Measurements from ENCODE around the gene NES. TPM values are rescaled to one million over a fixed set of nuclear protein-coding genes. Genes with fewer than 3 reads are reported as not detected.
"Not testable (repeated sequence)": the region's sequence is repeated elsewhere in the genome, so short reads cannot be mapped to it uniquely, and the experiment has no call there.

Gene NES
- total RNA-seq, 1 experiment from 2014 or later = 0.03 TPM

DNA sequence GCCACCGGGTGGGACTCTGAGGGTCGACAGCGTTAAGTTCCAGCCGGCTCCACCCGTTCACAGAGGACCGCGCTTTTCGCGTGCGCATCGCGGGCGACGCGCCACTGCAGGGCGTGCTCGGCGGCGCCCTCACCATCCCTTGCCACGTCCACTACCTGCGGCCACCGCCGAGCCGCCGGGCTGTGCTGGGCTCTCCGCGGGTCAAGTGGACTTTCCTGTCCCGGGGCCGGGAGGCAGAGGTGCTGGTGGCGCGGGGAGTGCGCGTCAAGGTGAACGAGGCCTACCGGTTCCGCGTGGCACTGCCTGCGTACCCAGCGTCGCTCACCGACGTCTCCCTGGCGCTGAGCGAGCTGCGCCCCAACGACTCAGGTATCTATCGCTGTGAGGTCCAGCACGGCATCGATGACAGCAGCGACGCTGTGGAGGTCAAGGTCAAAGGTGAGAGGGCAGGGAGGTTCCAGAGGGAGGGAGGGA, 30.4 kb downstream of the NES start:
- H3K36me3 ChIP-seq = no peaks in the 10 kb centered on the region
- H3K9me3 ChIP-seq = no peaks in the 10 kb centered on the region
- DNase-seq = no peak
- no peak overlapping the region for H3K4me3 ChIP-seq
- peaks cover 16% of the 10 kb centered on the region for H3K27me3 ChIP-seq

DNA sequence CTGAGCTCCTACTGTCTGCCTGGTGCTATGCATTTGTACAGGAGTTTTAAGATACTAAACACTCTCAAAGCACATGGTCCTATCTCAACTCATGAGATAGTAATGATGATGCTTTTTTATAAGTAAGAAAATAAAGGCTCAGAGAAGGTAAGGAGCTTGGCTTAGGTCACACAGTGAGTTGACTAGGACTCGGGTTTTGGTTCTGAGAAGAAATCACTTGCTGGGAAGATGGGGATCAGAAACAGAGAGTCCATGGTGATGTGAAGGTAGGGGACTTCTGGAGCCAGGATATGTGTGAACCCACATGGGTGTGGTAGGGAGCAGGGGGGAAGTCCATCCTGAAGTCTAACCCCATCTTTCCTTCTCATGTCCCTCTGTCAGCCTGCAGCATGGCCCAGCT, 31.5 kb downstream of the NES start:
- H3K27me3 ChIP-seq = peaks cover 20% of the 10 kb centered on the region
- no peak for DNase-seq
- no peak overlapping the region for H3K4me3 ChIP-seq
- H3K36me3 ChIP-seq = no peaks in the 10 kb centered on the region
- no peaks in the 10 kb centered on the region for H3K9me3 ChIP-seq

DNA sequence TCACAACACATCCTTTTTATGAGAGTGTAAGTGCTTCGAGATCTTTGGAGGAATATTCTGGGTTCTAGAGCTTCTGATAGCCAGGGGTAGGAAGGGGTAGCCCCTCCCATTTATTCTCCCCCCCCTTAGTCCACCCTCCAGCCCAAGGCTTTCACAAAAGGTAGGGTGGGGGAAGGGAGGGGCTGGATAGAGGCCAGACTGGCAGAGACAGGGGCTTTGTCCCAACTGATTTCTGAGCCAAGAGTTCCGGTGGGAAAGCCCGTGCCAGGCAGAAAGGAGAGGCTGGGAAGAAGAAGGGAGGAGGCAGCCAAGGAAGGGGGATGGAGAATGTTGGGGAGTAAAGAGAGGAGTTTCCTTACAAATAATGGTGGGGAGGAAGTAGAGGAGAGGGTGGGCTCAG, 32.2 kb downstream of the NES start:
- no peaks in the 10 kb centered on the region for H3K36me3 ChIP-seq
- no peaks in the 10 kb centered on the region for H3K9me3 ChIP-seq
- peaks cover 23% of the 10 kb centered on the region for H3K27me3 ChIP-seq
- no peak overlapping the region for H3K4me3 ChIP-seq
- no peak for DNase-seq

DNA sequence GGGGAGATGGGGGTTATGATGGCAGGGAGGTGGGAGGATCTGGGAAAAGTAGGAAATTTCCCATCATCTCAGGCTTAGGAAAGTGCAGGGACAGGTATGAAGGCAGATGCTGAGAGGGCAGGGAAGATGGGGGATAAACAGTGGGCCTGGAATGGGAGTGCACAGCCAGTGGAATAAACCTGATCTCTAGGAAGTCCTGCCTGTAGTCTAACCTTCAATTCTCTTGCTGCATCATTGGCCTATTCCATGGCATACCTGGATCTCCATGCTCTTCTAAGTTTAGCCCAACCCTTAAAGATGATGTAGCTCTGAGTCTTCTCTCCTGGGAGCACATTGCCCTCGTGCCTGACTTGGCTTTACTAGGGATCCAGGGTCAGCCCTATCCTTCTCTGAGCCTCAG, 32.6 kb downstream of the NES start:
- Histone ChIP-seq H3K9me3 (no peaks in the 10 kb centered on the region), H3K4me3 (no peak overlapping the region), H3K36me3 (no peaks in the 10 kb centered on the region), H3K27me3 (peaks cover 25% of the 10 kb centered on the region)
- no peak for DNase-seq

DNA sequence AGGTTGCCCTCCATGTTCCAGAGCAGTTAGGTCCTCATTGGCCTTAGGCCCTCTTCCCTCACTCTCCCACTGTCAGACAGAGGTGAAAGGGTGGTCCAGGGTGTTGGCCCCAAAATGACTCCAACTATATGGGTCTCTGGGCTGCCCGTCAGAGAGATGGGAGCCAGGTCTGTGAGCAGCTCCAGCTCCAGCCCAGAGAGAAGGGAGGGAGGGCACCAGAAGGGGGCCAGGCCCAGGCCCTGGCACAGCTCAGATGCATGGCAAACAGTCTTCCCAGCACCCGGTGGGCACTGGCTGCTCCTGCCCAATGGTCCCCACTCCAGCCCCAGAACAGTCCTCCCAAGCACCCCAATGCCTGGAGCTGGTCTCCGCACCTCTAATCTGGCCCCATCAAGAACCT, 33.1 kb downstream of the NES start:
- Histone ChIP-seq H3K4me3 (no peak overlapping the region), H3K9me3 (no peaks in the 10 kb centered on the region), H3K36me3 (no peaks in the 10 kb centered on the region), H3K27me3 (peaks cover 30% of the 10 kb centered on the region)
- DNase-seq = no peak

DNA sequence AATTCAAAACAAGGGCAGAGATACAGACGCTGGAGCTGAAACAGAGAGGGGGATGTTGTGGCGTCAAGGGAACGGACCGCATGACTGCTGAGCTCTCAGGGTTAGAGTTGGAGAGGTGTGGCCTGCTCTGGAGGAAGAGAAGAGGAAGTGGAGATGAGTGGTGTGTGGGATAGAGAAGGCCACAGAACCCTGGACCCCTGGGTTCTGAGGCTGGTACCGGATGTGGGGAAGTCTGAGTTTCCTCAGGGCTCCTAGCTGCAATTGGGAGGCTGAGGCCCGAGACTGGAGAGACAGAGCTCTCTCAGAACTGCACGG, 33.5 kb downstream of the NES start:
- Histone ChIP-seq H3K27me3 (peaks cover 31% of the 10 kb centered on the region), H3K9me3 (no peaks in the 10 kb centered on the region), H3K4me3 (no peak overlapping the region)

DNA sequence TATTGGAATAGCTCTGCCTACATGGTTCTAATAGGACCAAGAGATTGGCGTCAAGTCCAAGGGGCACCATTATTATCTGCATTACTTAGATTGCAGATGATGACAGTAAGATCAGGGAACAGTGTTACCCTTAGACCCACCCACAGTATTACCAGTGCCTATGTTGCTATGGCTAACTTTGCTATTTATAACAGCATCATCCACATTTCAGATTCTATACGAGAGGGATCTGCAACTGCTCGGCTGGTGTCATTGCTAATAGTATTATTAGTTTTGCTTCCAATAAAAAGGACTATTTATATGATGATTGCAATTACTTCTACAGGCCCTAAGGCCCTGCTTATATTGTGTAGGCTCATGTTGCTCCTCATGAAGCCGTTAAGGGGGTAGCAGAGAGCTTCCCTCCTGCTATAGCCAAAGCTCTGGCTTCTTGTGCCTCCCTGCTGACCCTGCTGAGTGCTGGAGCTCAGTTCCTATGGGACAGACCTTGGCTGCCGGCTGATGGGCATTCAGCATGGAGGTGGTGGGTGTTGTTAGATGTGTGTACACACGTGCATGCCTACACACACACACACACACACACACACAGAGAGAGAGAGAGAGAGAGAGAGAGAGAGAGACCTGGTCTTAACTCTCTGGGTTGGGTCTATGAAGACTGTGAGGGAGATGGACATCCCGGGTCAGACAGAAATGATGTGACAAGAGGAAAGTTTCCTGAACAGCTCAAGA, 34.0 kb downstream of the NES start:
- no peak for DNase-seq
- peaks cover 31% of the 10 kb centered on the region for H3K27me3 ChIP-seq
- no peaks in the 10 kb centered on the region for H3K9me3 ChIP-seq
- no peaks in the 10 kb centered on the region for H3K36me3 ChIP-seq
- no peak overlapping the region for H3K4me3 ChIP-seq

More for the DNA sequence above, 33.5 kb downstream of the NES start:
- no peaks in the 10 kb centered on the region for H3K36me3 ChIP-seq
- no peak for DNase-seq

DNA sequence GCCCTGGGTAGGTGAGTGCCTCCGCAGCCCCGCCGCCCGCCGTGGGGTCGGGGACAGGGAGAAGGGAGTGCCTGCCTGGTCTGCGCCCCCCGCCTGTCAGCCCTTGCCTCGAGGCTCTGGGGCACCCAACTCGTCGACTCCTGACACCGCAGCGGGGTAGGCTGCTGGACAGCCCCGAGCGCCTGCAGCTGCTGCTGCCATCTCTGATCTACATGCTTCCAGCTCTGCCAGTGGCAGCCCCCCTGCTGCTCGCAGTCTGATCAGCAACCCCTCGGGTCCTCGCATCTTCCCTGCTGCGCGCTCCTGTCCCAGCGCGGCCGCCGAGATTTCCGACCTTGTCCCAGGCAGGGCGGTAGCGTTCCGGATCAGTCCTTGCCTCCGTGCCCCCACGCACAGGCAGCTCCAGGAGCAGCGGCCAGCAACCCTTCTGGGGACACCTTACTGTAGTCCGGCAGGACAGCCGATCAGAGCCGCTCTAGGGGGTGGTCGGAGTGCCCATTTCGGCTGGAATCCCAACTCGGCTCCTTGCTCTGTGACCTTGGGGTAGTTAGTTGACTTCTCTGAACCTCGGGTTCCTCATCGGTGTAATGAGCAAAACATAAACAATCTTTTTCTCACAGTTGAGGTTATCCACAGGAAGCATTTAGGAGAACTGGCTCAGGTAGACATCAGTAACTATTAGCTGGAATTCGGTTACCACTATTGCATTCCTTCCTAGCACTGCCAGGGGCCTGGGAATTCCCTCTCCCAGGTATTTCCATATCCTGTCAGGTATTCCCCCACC, 34.8 kb downstream of the NES start:
- no peaks in the 10 kb centered on the region for H3K9me3 ChIP-seq
- no peaks in the 10 kb centered on the region for H3K36me3 ChIP-seq
- no peak for DNase-seq
- H3K27me3 ChIP-seq = peaks cover 36% of the 10 kb centered on the region
- no peak overlapping the region for H3K4me3 ChIP-seq

DNA sequence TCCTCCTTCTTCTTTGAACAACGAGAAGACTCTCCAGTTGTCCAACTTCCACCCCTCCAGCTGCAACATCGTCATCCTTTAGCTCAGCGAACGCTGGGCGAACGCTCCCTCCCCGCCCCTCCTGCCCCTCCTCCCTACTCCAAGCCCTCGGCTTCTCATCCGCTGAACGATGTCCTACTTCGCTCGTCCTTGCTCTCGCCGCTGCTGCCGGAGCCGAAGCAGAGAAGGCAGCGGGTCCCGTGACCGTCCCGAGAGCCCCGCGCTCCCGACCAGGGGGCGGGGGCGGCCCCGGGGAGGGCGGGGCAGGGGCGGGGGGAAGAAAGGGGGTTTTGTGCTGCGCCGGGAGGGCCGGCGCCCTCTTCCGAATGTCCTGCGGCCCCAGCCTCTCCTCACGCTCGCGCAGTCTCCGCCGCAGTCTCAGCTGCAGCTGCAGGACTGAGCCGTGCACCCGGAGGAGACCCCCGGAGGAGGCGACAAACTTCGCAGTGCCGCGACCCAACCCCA, 35.4 kb downstream of the NES start, which contains the start of gene BCAN:
TSS of gene BCAN (plus strand) at position 357 of the 504 bp plus-strand sequence. CDS start 3,938 bp downstream, outside the sequence.
- Histone ChIP-seq H3K9me3 (no peaks in the 10 kb centered on the region), H3K36me3 (no peaks in the 10 kb centered on the region), H3K27me3 (peaks cover 38% of the 10 kb centered on the region), H3K4me3 (no peak within 1 kb of the TSS)
- peak; percentile 20 for DNase-seq

DNA sequence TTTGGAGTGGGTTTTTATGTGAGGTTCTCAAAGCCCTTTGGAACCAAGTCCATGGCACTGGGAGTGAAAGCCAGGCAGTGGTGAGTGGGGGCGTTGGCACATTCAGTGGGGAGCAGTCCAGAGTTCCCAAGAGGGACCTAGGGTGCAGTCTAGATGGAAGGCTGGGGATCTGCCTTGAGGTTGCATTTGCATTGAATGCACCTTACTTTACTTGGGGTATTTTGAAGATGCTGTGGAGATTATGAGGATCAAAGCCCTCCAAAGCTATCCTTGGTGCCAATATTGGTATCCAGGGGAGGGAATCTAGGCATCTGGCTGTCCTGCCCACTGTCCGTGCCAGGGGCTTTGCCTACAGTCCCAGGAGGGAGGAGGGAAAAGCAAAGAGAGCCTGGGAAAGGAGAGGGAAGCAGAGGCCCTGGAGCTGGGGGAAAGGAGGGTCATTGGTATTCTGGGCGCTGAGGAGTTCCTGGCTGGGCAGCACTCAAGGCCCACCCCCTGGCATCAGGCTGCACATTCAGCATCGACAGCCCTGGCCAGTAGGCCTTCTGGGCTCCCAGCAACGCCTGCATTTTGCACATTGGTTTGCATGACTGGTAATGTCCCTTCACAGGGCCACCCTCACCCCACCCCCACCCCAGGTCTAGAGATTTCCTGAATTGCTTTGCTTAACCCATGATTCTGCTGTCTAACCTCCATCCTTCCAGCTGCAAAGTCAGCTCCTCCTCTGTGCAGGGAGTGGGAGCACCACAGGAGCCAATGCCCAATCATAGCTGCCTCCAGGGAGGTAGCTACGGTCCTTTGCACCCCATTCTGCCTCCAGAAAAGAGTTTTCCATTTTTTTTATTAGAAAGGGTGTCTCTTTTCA, 36.1 kb downstream of the NES start:
- Histone ChIP-seq H3K4me3 (no peak overlapping the region), H3K27me3 (peaks cover 42% of the 10 kb centered on the region), H3K36me3 (no peaks in the 10 kb centered on the region), H3K9me3 (no peaks in the 10 kb centered on the region)
- no peak for DNase-seq

DNA sequence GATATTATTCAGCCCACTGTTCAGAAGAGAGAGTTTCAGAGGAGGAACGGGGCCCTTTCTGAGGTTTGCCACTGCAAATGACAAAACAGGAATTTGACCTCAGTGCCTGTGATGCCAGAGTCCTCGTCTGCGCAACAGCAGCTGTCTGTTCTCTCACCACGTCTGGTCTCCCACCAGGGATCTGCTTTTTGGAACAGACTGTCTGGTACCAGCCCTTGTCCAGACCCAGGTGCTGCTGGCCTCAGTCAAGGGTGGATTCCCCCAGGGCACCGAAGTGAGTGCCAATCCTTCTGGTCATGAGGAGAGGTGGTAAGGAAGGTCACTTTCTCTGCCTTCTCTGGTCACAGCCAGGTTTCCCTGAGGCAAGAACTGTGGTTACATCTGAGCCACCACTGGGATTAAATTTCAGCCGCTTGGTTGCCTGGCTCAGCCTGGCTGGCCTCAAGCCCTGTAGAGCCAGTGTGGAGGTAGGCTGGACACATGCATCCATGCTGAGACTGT, 37.6 kb downstream of the NES start:
- H3K4me3 ChIP-seq = no peak overlapping the region
- H3K27me3 ChIP-seq = peaks cover 43% of the 10 kb centered on the region
- H3K9me3 ChIP-seq = no peaks in the 10 kb centered on the region
- H3K36me3 ChIP-seq = no peaks in the 10 kb centered on the region
- peak; percentile 14 for DNase-seq

DNA sequence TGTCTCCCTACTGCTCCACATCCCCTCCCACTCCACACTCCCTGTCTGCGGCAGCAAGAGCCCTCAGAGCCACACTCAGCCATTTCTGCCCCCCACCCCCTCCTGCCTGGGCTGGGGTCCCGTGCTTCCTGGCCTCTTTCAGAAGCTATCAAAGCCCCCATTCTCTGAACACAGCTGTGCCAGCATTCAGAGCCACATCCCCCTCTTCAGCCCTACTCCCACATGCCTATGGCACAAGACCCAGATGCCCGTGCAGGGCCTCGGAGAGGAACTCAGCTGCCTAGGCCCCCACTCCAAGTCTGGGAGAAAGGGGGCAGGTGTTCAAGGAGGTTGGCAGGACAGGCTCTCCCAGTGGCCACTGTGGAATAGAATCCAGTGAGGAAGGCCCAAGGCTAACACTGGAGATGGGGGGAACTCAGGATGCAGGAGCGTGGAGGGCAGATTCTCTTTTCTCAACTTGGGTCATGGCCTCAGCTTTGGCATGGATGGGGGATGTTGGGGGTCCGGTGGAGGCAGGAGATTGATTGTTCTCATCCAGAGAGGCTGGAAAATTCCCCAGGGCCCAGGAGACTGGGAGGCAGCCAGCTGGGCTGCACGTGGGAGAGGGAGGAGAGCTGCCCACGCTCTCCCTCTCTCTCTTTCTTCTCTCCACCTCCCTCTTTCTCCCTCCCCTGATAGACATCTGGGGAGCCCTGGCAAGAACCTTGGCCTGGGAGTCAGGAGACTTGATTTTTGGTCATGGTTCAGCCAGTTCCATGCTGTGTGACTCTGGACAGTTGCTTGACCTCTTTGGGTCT, 38.8 kb downstream of the NES start:
- Histone ChIP-seq H3K4me3 (no peak overlapping the region), H3K36me3 (no peaks in the 10 kb centered on the region), H3K9me3 (no peaks in the 10 kb centered on the region), H3K27me3 (peaks cover 50% of the 10 kb centered on the region)
- DNase-seq = no peak

DNA sequence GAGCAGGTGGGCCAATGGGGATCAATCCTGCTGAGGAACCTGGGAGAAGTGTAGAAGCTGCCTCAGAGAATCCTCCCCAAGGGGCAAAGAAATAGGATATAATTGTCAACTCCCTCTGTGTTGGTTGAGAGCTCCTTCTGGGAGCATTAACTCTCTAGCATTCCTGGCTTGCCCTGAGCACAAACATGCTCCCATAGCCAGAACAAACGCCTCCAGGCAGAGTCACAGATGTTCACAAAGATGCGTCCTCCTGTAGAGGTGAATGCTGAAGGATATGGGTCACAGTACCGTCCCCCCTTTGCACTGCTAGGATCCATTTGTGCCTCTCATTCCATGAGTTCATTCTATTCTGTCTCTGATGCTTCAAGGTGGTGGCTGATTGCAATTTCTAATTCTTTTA, 44.9 kb downstream of the NES start:
- no peak overlapping the region for H3K4me3 ChIP-seq
- H3K27me3 ChIP-seq = peaks cover 41% of the 10 kb centered on the region
- H3K36me3 ChIP-seq = no peaks in the 10 kb centered on the region
- H3K9me3 ChIP-seq = no peaks in the 10 kb centered on the region
- DNase-seq = no peak

DNA sequence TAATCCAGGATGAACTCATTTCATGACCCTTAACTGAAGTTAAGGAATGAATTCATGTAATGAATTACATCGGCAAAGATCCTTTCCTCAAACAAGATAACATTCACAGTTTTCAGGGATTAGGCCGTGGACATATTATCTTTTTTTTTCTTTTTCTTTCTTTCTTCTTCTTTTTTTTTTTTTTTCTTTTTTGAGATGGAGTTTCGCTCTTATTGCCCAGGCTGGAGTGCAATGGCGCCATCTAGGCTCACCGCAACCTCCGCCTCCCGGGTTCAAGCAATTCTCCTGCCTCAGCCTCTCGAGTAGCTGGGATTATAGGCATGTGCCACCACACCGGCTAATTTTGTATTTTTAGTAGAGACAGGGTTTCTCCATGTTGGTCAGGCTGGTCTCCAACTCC, 46.1 kb downstream of the NES start:
- not testable (repeated sequence) for H3K36me3 ChIP-seq, H3K9me3 ChIP-seq, DNase-seq, H3K4me3 ChIP-seq
- H3K27me3 ChIP-seq = peaks cover 39% of the 10 kb centered on the region

DNA sequence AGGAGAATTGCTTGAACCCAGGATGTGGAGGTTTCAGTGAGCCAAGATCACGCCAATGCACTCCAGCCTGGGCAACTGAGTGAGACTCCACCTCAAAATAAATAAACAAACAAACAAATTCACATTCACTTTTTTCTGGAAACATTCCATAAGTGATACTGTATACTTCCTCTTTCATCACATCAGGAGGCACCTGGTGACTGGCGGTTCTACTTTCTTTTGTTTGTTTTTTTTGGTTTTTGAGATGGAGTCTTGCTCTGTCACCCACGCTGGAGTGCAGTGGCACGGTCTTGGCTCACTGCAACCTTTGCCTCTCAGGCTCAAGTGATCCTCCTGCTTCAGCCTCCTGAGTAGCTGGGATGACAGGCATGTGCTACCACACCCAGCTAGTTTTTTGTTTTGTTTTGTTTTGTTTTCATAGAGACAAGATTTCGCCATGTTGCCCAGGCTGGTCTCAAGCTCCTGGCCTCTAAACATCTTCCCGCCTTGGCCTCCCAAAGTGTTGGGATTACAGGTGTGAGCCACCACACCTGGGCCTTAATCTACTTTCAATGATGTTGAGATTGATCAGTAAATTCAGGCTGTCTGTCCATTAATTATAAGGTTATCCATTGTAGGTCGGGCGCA, 47.3 kb downstream of the NES start:
- no peaks in the 10 kb centered on the region for H3K36me3 ChIP-seq
- DNase-seq = no peak
- H3K4me3 ChIP-seq = no peak overlapping the region
- H3K27me3 ChIP-seq = peaks cover 47% of the 10 kb centered on the region
- no peaks in the 10 kb centered on the region for H3K9me3 ChIP-seq

Measured in MG63 (cell line).